HepG2 (cell line): ENCODE data around the gene SCYGR2. TPM values are rescaled to one million over a fixed set of nuclear protein-coding genes. Genes with fewer than 3 reads are reported as not detected.

Source experiments
- ADNP ChIP-seq: sonication (generic); formaldehyde crosslinking; IDR thresholded peaks from 2 replicates; pipeline ENCODE4 v1.4.0; 2020; ENCODE audit warnings: missing genetic modification reagents
- CEBPG ChIP-seq: IDR thresholded peaks from 2 replicates; pipeline ENCODE4 v1.6.1; 2016
- DPF2 ChIP-seq: sonication (generic); formaldehyde crosslinking; IDR thresholded peaks from 2 replicates; pipeline ENCODE4 v1.4.0; 2020; ENCODE audit warnings: mild to moderate bottlenecking, low read depth, missing genetic modification reagents, borderline replicate concordance
- DR1 ChIP-seq: sonication (generic); formaldehyde crosslinking; IDR thresholded peaks from 2 replicates; pipeline ENCODE4 v1.8.0; 2021; ENCODE audit warnings: mild to moderate bottlenecking, missing genetic modification reagents, inconsistent platforms
- ETV5 ChIP-seq: IDR thresholded peaks from 2 replicates; pipeline ENCODE4 v1.6.1; 2018; ENCODE audit warnings: missing biosample characterization, missing genetic modification reagents, inconsistent platforms, borderline replicate concordance
- FOSL2 ChIP-seq: sonication (generic); formaldehyde crosslinking; IDR thresholded peaks from 2 replicates; pipeline ENCODE4 v1.4.0; 2020; ENCODE audit warnings: missing genetic modification reagents
- FOXP1 ChIP-seq, 2 experiments: fragments of 450-650 bp in 1 of 2; IDR thresholded peaks; 2 replicates each; pipeline ENCODE4 v1.6.1; 2017 to 2018; ENCODE audit warnings: antibody characterized with exemption in 1 of 2
- GFI1 ChIP-seq: sonication (generic); formaldehyde crosslinking; IDR thresholded peaks from 2 replicates; pipeline ENCODE4 v1.5.0; 2020; ENCODE audit warnings: missing genetic modification reagents, mild to moderate bottlenecking, borderline replicate concordance
- KAT8 ChIP-seq: IDR thresholded peaks from 2 replicates; pipeline ENCODE4 v1.6.1; 2016; ENCODE audit warnings: missing genetic modification reagents, missing compliant biosample characterization
- KDM3A ChIP-seq: IDR thresholded peaks from 2 replicates; pipeline ENCODE4 v1.6.1; 2018; ENCODE audit warnings: low read depth, missing compliant biosample characterization
- LCORL ChIP-seq, 2 experiments: fragments of 450-650 bp in 1 of 2; sonication (generic) in 1 of 2; formaldehyde crosslinking in 1 of 2; IDR thresholded peaks; 2 replicates each; pipeline versions ENCODE4 v1.5.0 to v1.6.1; 2017 to 2020; ENCODE audit warnings: antibody characterized with exemption in 1 of 2, missing genetic modification reagents in 1 of 2
- MIER2 ChIP-seq: IDR thresholded peaks from 2 replicates; pipeline ENCODE4 v1.6.1; 2016; ENCODE audit warnings: missing biosample characterization, missing genetic modification reagents
- NCOA1 ChIP-seq: sonication (generic); formaldehyde crosslinking; IDR thresholded peaks from 2 replicates; pipeline ENCODE4 v1.9.0; 2021; ENCODE audit warnings: missing genetic modification reagents
- NR2F6 ChIP-seq, 2 experiments: IDR thresholded peaks; 2 replicates each; pipeline ENCODE4 v1.6.1; 2016; ENCODE audit warnings: antibody characterized with exemption in 1 of 2, mild to moderate bottlenecking in 1 of 2
- RNF2 ChIP-seq: fragments of 450-650 bp; conservative IDR thresholded peaks from 2 replicates; pipeline ENCODE4 v1.6.1; 2016; ENCODE audit warnings: low read depth
- SNAPC2 ChIP-seq: sonication (generic); formaldehyde crosslinking; IDR thresholded peaks from 2 replicates; pipeline ENCODE4 v1.8.1; 2022; ENCODE audit warnings: mild to moderate bottlenecking, missing genetic modification reagents
- TBL1XR1 ChIP-seq: fragments of 150-350 bp; IDR thresholded peaks from 2 replicates; pipeline ENCODE4 v1.6.1; 2014; ENCODE audit warnings: borderline replicate concordance, low read length; ENCODE audit not compliant: partially characterized antibody
- ZNF33A ChIP-seq: sonication (generic); formaldehyde crosslinking; IDR thresholded peaks from 2 replicates; pipeline ENCODE4 v1.5.1; 2020; ENCODE audit warnings: missing genetic modification reagents, mild to moderate bottlenecking, moderate library complexity, borderline replicate concordance
- ZNF543 ChIP-seq: sonication (generic); formaldehyde crosslinking; IDR thresholded peaks from 2 replicates; pipeline ENCODE4 v1.4.0; 2020; ENCODE audit warnings: mild to moderate bottlenecking, missing genetic modification reagents
- ZNF577 ChIP-seq: sonication (generic); formaldehyde crosslinking; IDR thresholded peaks from 2 replicates; pipeline ENCODE4 v1.4.0; 2020; ENCODE audit warnings: mild to moderate bottlenecking, low read depth, missing genetic modification reagents, borderline replicate concordance
- ZNF644 ChIP-seq: IDR thresholded peaks from 2 replicates; pipeline ENCODE4 v1.6.1; 2016; ENCODE audit warnings: low read depth
- ZSCAN25 ChIP-seq: sonication (generic); formaldehyde crosslinking; IDR thresholded peaks from 2 replicates; pipeline ENCODE4 v1.8.0; 2022; ENCODE audit warnings: mild to moderate bottlenecking, missing genetic modification reagents
- polyA plus RNA-seq, 8 experiments: library from polyadenylated mRNA; depleted of rRNA in 3 of 8; stranded (reverse) in 7 of 8; unstranded in 1 of 8; fragments of >200 nt; fragmentation: Illumina TruSeq in 4 of 8; extraction: Trizol in 4 of 8; gene quantifications; 2 replicates each; pipeline versions ENCODE4 v1.2.1 to v1.2.3, GENCODE V29; 2011 to 2016; ENCODE audit warnings: low read depth in 4 of 8, missing spikeins in 1 of 8, mixed read lengths in 1 of 8; ENCODE audit not compliant: insufficient read depth in 1 of 8
- total RNA-seq, 5 experiments: library from RNA; depleted of rRNA; stranded (reverse); fragments of >200 nt; fragmentation: Illumina TruSeq; extraction: Trizol; gene quantifications; 2 replicates each; pipeline ENCODE4 v1.2.3, GENCODE V29; 2016; ENCODE audit warnings: low read depth in 1 of 5
- TF ChIP-seq, protein P1 (sequence below): sonication (generic); formaldehyde crosslinking; conservative IDR thresholded peaks from 2 replicates; pipeline ENCODE4 v1.8.1; 2023; ENCODE audit warnings: missing genetic modification reagents
- TF ChIP-seq, protein P2 (sequence below): sonication (generic); formaldehyde crosslinking; IDR thresholded peaks from 2 replicates; pipeline ENCODE4 v1.9.0; 2022; ENCODE audit warnings: low read depth, missing genetic modification reagents
- TF ChIP-seq, protein P3 (sequence below): IDR thresholded peaks from 2 replicates; pipeline ENCODE4 v1.6.1; 2016
- TF ChIP-seq, protein P4 (sequence below): IDR thresholded peaks from 2 replicates; pipeline ENCODE4 v1.6.1; 2018; ENCODE audit warnings: missing genetic modification reagents, mild to moderate bottlenecking, missing compliant biosample characterization

SCYGR2 gene
- total and polyA plus RNA-seq, 2 of the 13 experiments (the other 11 are each of a cell fraction or from before 2014, with no cell fraction given) = not detected

DNA sequence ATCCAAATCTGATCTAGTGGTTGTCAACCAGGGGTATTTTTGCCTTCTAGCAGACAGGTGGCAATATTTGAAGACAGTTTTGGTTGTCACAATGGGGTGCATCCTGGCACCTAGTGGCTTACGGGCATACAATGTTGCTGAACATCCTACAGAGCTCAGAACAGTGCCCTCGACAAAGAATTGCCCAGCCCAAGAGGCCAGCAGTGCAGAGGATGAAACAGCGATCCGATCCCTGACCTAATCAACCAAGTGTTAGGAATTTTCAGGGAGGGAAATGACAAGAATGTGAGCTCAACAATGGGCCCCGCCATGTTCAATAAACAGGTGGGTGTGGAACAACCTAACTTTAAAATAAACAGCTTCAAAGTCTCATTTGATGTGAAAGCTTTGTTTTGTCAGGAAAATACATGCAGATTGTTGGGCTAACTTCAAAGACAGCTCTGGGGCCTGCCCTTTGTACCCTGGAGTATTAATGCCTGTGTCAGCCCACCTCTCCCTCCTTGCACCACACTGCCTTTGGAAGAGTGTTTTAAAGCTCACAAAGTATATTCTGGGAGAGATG, 45.4 kb downstream of the SCYGR2 start (continued):
- no peak for TF ChIP-seq ZNF577 (CRISPR knock-in tag)
- TF ChIP-seq CEBPG (CRISPR knock-in tag) = peak; percentile 64
- peak; percentile 97 for TF ChIP-seq FOXP1 (IDR thresholded peaks at IDR 0.05)
- peak; percentile 99 for TF ChIP-seq FOXP1 (CRISPR knock-in tag; IDR thresholded peaks at IDR 0.05)
- TF ChIP-seq TBL1XR1 = peak; percentile 31
- peak; percentile 77; the same call in 1 of the 2 replicates for TF ChIP-seq FOSL2 (CRISPR knock-in tag)
- no peak for TF ChIP-seq ZNF543
- no peak for TF ChIP-seq ADNP (CRISPR knock-in tag)
- TF ChIP-seq, protein P1, sequence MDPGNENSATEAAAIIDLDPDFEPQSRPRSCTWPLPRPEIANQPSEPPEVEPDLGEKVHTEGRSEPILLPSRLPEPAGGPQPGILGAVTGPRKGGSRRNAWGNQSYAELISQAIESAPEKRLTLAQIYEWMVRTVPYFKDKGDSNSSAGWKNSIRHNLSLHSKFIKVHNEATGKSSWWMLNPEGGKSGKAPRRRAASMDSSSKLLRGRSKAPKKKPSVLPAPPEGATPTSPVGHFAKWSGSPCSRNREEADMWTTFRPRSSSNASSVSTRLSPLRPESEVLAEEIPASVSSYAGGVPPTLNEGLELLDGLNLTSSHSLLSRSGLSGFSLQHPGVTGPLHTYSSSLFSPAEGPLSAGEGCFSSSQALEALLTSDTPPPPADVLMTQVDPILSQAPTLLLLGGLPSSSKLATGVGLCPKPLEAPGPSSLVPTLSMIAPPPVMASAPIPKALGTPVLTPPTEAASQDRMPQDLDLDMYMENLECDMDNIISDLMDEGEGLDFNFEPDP = no peak
- TF ChIP-seq NR2F6 (IDR thresholded peaks at IDR 0.05) = peak; percentile 89
- TF ChIP-seq NR2F6 (CRISPR knock-in tag; IDR thresholded peaks at IDR 0.05) = peak; percentile 75
- TF ChIP-seq DPF2 (CRISPR knock-in tag) = peak; percentile 68; the same call in 1 of the 2 replicates
- TF ChIP-seq ZNF33A (CRISPR knock-in tag) = no peak
- peak; percentile 72 for TF ChIP-seq ZNF644 (CRISPR knock-in tag)
- peak; percentile 80 for TF ChIP-seq GFI1 (CRISPR knock-in tag)
- TF ChIP-seq, protein P2, sequence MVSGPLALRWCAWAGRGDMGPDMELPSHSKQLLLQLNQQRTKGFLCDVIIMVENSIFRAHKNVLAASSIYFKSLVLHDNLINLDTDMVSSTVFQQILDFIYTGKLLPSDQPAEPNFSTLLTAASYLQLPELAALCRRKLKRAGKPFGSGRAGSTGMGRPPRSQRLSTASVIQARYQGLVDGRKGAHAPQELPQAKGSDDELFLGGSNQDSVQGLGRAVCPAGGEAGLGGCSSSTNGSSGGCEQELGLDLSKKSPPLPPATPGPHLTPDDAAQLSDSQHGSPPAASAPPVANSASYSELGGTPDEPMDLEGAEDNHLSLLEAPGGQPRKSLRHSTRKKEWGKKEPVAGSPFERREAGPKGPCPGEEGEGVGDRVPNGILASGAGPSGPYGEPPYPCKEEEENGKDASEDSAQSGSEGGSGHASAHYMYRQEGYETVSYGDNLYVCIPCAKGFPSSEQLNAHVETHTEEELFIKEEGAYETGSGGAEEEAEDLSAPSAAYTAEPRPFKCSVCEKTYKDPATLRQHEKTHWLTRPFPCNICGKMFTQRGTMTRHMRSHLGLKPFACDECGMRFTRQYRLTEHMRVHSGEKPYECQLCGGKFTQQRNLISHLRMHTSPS (CRISPR knock-in tag) = peak; percentile 57; the same call in 1 of the 2 replicates
- TF ChIP-seq ZSCAN25 (CRISPR knock-in tag) = no peak
- no peak for TF ChIP-seq RNF2
- peak; percentile 52; the same call in 1 of the 2 replicates for TF ChIP-seq KAT8 (CRISPR knock-in tag)
- TF ChIP-seq MIER2 (CRISPR knock-in tag) = 0 out of 2 replicates have a peak, but pooled peaks have one; percentile 29
- TF ChIP-seq, protein P3, sequence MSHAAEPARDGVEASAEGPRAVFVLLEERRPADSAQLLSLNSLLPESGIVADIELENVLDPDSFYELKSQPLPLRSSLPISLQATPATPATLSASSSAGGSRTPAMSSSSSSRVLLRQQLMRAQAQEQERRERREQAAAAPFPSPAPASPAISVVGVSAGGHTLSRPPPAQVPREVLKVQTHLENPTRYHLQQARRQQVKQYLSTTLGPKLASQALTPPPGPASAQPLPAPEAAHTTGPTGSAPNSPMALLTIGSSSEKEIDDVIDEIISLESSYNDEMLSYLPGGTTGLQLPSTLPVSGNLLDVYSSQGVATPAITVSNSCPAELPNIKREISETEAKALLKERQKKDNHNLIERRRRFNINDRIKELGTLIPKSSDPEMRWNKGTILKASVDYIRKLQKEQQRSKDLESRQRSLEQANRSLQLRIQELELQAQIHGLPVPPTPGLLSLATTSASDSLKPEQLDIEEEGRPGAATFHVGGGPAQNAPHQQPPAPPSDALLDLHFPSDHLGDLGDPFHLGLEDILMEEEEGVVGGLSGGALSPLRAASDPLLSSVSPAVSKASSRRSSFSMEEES (CRISPR knock-in tag) = peak; percentile 61
- TF ChIP-seq NCOA1 = 0 out of 2 replicates have a peak, but pooled peaks have one; percentile 65
- TF ChIP-seq ETV5 (CRISPR knock-in tag) = peak; percentile 71
- TF ChIP-seq, protein P4, sequence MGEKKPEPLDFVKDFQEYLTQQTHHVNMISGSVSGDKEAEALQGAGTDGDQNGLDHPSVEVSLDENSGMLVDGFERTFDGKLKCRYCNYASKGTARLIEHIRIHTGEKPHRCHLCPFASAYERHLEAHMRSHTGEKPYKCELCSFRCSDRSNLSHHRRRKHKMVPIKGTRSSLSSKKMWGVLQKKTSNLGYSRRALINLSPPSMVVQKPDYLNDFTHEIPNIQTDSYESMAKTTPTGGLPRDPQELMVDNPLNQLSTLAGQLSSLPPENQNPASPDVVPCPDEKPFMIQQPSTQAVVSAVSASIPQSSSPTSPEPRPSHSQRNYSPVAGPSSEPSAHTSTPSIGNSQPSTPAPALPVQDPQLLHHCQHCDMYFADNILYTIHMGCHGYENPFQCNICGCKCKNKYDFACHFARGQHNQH = peak; percentile 59; the same call in 1 of the 2 replicates
- no peak for TF ChIP-seq DR1 (CRISPR knock-in tag)
- no peak for TF ChIP-seq LCORL (IDR thresholded peaks at IDR 0.05)
- peak; percentile 80 for TF ChIP-seq LCORL (CRISPR knock-in tag; IDR thresholded peaks at IDR 0.05)
- peak; percentile 22; the same call in 1 of the 2 replicates for TF ChIP-seq KDM3A
- TF ChIP-seq SNAPC2 (CRISPR knock-in tag) = peak; percentile 84; the same call in 1 of the 2 replicates
